Cardiac muscle cell (in vitro differentiated cells and primary cell): ENCODE results near the gene PLSCR4. TPM values are rescaled to one million over a fixed set of nuclear protein-coding genes. Genes with fewer than 3 reads are reported as not detected.
A peak's percentile ranks its signal among the peaks of the same experiment; 100 is the strongest.
"Not testable (repeated sequence)": the region's sequence is repeated elsewhere in the genome, so short reads cannot be mapped to it uniquely, and the experiment has no call there.

Source experiments
- DNase-seq, 2 donors: peaks; one replicate each; pipeline versions ENCODE4 v3.0.0 to v3.0.0-alpha.2; 2010 to 2017; ENCODE audit warnings: low read depth in 1 of 2, low spot score in 1 of 2
- H3K27ac ChIP-seq: fragments of 200-600 bp; sonication (generic); 2 replicates; pipeline ENCODE4 v1.5.1; 2016
- H3K27me3 ChIP-seq: fragments of 200-600 bp; sonication (generic); 2 replicates; pipeline ENCODE4 v1.6.0; 2016; ENCODE audit warnings: control low read depth
- H3K36me3 ChIP-seq: fragments of 200-600 bp; sonication (generic); 2 replicates; pipeline ENCODE4 v1.5.1; 2016; ENCODE audit warnings: control low read depth
- H3K4me1 ChIP-seq: fragments of 200-600 bp; sonication (generic); 2 replicates; pipeline ENCODE4 v1.8.1; 2017; ENCODE audit warnings: low read depth, mild to moderate bottlenecking, mixed run types
- H3K4me3 ChIP-seq: fragments of 200-600 bp; sonication (generic); 2 replicates; pipeline ENCODE4 v1.5.1; 2016; ENCODE audit warnings: mild to moderate bottlenecking
- H3K9me3 ChIP-seq: fragments of 200-600 bp; sonication (generic); 2 replicates; pipeline ENCODE4 v1.5.1; 2017; ENCODE audit warnings: low read depth, mild to moderate bottlenecking, control low read depth
- CTCF ChIP-seq: IDR thresholded peaks from 2 replicates; pipeline ENCODE4 v1.5.1; 2012; ENCODE audit warnings: low read depth, mild to moderate bottlenecking, low read length
- polyA plus RNA-seq: library from polyadenylated mRNA; unstranded; fragments of >200 nt; fragmentation: Nextera tagmentation; extraction: Ambion mirVana; gene quantifications from 2 replicates; pipeline ENCODE4 v1.2.1, GENCODE V29; 2016
- total RNA-seq: library from RNA; depleted of rRNA; stranded (reverse); fragments of >200 nt; gene quantifications from 2 replicates; pipeline ENCODE4 v1.2.3, GENCODE V29; 2016

The PLSCR4 gene, protein sequence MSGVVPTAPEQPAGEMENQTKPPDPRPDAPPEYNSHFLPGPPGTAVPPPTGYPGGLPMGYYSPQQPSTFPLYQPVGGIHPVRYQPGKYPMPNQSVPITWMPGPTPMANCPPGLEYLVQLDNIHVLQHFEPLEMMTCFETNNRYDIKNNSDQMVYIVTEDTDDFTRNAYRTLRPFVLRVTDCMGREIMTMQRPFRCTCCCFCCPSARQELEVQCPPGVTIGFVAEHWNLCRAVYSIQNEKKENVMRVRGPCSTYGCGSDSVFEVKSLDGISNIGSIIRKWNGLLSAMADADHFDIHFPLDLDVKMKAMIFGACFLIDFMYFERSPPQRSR
- total RNA-seq (0.28 and 1.2 TPM in 2 replicates), polyA plus RNA-seq (0.40 and 1.3 TPM in 2 replicates)

DNA sequence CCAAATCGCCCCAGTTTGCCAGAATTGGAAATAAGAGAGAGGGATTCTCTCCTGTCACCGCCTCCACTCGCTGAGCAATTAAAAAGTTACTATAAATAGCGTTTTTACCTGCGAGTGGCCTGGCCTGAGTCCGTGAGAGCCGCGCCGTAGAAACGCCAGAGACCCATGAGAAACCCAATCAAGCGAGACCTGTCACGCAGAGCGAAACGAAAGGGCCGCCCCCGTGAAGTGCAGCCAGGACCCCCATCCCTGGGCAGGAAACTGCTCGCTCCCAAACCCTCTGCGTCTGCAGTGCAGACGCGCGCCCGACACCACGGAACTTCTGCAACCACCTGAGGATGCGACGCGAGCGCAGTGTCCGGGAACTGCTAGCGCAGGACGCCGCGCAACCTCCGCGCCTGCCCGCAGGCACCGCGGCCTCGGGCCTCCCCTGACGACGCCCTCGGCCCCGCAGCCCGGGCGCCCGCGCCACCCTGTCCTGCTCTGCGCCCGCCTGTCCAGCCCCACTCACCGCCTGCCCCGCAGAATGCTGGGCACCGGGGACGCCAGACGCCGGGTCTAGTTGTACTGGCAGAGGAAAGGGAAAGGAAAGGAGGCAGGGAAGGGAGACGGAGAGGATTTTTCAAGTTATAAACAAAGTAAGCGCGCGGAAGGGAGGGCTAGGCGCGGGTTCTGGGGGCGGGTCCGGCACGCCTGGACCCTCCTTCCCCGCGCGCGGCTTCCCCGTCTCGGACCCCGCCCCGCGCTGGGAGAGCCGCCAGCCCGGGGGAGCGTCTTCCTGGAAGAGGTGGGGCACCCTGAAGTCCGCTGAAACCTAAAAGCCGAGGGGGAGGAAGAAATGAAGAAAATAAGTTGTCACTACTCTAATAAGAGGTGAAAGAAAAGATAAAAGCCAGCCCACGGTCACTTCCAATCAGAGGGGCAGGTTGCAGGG, at the start of gene PLSCR4:
Gene PLSCR4 (minus strand): TSS at position 657 of the 934 bp plus-strand sequence. CDS start 29,034 bp downstream, outside the sequence.
- Histone ChIP-seq H3K27me3 (no peaks in the 10 kb centered on the region), H3K9me3 (no peaks in the 10 kb centered on the region), H3K4me1 (no peaks in the 10 kb centered on the region), H3K27ac (no peak within 1 kb of the TSS), H3K4me3 (peak within 1 kb of the TSS; percentile 84), H3K36me3 (no peaks in the 10 kb centered on the region)
- no peak for TF ChIP-seq CTCF
- DNase-seq, result peak; percentile 59 to 97

GRCh38 chr3:146293401-146293800, 42.5 kb upstream of the PLSCR4 start:
- H3K27me3 ChIP-seq, DNase-seq, H3K4me1 ChIP-seq, H3K36me3 ChIP-seq, H3K9me3 ChIP-seq, H3K27ac ChIP-seq, H3K4me3 ChIP-seq: not testable (repeated sequence)

DNA sequence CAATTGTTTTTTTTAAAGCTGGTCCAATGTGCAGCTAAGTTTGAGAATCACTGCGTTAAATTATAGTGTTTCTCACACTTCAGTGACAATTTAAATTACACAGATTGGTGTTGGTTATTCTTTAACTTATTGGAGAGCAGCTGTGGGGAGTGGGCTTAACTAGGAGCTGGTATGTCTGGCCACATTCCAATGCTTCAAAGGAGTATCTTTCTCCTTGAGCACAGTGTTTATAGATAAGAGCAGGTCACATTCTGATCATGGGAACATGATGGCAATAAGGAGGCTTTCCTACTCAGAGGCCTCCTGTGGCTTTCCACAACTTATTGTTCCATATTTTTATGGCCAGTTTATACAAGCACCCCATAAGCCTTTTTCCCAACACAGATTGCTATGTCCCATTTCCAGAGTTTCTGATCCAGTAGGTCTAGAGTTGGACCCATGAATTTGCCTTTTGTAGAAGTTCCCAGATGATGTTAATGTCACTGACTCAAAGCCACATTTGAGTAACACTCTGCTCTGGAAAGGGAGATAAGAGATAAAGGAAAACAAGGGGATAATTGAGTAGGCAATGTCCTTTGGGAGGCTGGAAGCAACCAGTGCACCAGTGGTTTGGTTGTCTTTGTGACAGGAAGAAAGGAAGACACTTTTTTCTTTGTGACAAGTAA, 33.0 kb upstream of the PLSCR4 start:
- H3K36me3 ChIP-seq, result no peaks in the 10 kb centered on the region
- no peaks in the 10 kb centered on the region for H3K9me3 ChIP-seq
- peak overlapping the region; percentile 79 for H3K27ac ChIP-seq
- no peak overlapping the region for H3K4me3 ChIP-seq
- H3K4me1 ChIP-seq, result peaks cover 8% of the 10 kb centered on the region
- DNase-seq, result peak in 1 of 2 donors; percentile 56
- H3K27me3 ChIP-seq, result no peaks in the 10 kb centered on the region
- TF ChIP-seq CTCF, result no peak

DNA sequence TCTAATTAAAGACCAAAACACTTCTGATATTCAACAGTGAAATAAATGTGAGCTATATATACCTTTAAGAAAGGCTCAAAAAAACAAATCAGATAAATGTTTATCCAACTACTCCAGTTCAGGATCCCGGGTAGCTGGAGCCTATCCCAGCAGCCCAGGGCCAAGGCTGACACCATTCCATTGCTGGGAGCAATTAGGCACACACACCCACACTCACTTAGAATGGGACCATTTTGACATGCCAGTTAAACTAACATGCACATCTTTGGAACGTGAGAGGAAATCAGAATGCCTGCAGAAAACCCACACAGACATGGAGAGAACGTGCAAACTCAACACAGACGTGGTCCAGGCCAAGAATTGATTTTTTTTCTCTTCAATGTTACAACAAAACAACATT, 30.0 kb upstream of the PLSCR4 start:
- no peak for DNase-seq
- Histone ChIP-seq H3K27ac (no peak overlapping the region), H3K4me1 (peaks cover 8% of the 10 kb centered on the region), H3K36me3 (no peaks in the 10 kb centered on the region), H3K27me3 (no peaks in the 10 kb centered on the region), H3K9me3 (no peaks in the 10 kb centered on the region), H3K4me3 (no peak overlapping the region)
- no peak for TF ChIP-seq CTCF

- Histone ChIP-seq H3K9me3 (no peaks in the 10 kb centered on the region), H3K36me3 (no peaks in the 10 kb centered on the region)
Observed at GRCh38 chr3:146279951-146280350, 29.0 kb upstream of the PLSCR4 start.

More at GRCh38 chr3:146279951-146280350, 29.0 kb upstream of the PLSCR4 start:
- Histone ChIP-seq H3K27me3 (no peaks in the 10 kb centered on the region), H3K27ac (no peak overlapping the region), H3K4me3 (no peak overlapping the region), H3K4me1 (peaks cover 8% of the 10 kb centered on the region)
- TF ChIP-seq CTCF, result no peak
- no peak for DNase-seq
